Large intestine (tissue), 3 donors: Measurements from ENCODE around the gene TRIP13. TPM values are rescaled to one million over a fixed set of nuclear protein-coding genes. Genes with fewer than 3 reads are reported as not detected.

Source experiments
- DNase-seq, 2 donors: peaks; one replicate each; pipeline versions ENCODE4 v3.0.0 to v3.0.0-alpha.2; 2013
- H3K27ac ChIP-seq: one replicate; pipeline ENCODE4 v1.5.1; 2013; ENCODE audit warnings: low read length
- H3K27me3 ChIP-seq: 2 replicates; pipeline ENCODE4 v1.6.1; 2013; ENCODE audit warnings: low read length; ENCODE audit not compliant: control insufficient read depth, insufficient read depth
- H3K36me3 ChIP-seq: 2 replicates; pipeline ENCODE4 v1.6.1; 2013; ENCODE audit warnings: low read length; ENCODE audit not compliant: control insufficient read depth, insufficient read depth
- H3K4me1 ChIP-seq: one replicate; pipeline ENCODE4 v1.6.1; 2013; ENCODE audit warnings: low read length; ENCODE audit not compliant: control insufficient read depth, insufficient read depth
- H3K4me3 ChIP-seq: one replicate; pipeline ENCODE4 v1.5.1; 2013; ENCODE audit warnings: low read length
- H3K9me3 ChIP-seq: one replicate; pipeline ENCODE4 v1.6.1; 2013; ENCODE audit warnings: mild to moderate bottlenecking, low read depth, low read length, moderate library complexity; ENCODE audit not compliant: control insufficient read depth
- WGBS: methylation state at CpG from one replicate; pipeline ENCODE4 v1.1.5; 2013; ENCODE audit warnings: low lambda C conversion rate; ENCODE audit not compliant: insufficient coverage; 5-methylcytosine and 5-hydroxymethylcytosine counted together
- polyA plus RNA-seq: library from polyadenylated mRNA; unstranded; fragments of 120-200 nt; gene quantifications from one replicate; pipeline ENCODE4 v1.2.1, GENCODE V29; 2013

Gene TRIP13
- polyA plus RNA-seq, 1 donor, result 8.3 TPM

GRCh38 chr5:883475-884181, 9.1 kb upstream of the TRIP13 start:
- DNase-seq, result no peak
- Histone ChIP-seq H3K27me3 (no peaks in the 10 kb centered on the region), H3K36me3 (peaks cover 80% of the 10 kb centered on the region), H3K27ac (no peak overlapping the region), H3K4me1 (no peaks in the 10 kb centered on the region), H3K4me3 (no peak overlapping the region), H3K9me3 (peaks cover 5% of the 10 kb centered on the region)
- no CpG with 5 or more reads among the region's 29 CpGs for WGBS

GRCh38 chr5:884345-885126, 8.1 kb upstream of the TRIP13 start:
- no CpG with 5 or more reads among the region's 16 CpGs for WGBS
- Histone ChIP-seq H3K4me1 (no peaks in the 10 kb centered on the region), H3K27me3 (no peaks in the 10 kb centered on the region), H3K4me3 (no peak overlapping the region), H3K27ac (no peak overlapping the region), H3K36me3 (peaks cover 89% of the 10 kb centered on the region), H3K9me3 (peaks cover 5% of the 10 kb centered on the region)
- DNase-seq, result no peak

GRCh38 chr5:885127-885442, 7.6 kb upstream of the TRIP13 start:
- no peaks in the 10 kb centered on the region for H3K27me3 ChIP-seq
- no peak overlapping the region for H3K4me3 ChIP-seq
- H3K4me1 ChIP-seq, result no peaks in the 10 kb centered on the region
- DNase-seq, result no peak
- peaks cover 5% of the 10 kb centered on the region for H3K9me3 ChIP-seq
- no peak overlapping the region for H3K27ac ChIP-seq
- peaks cover 94% of the 10 kb centered on the region for H3K36me3 ChIP-seq
- WGBS, result no CpG with 5 or more reads among the region's 18 CpGs

GRCh38 chr5:885529-885928, 7.2 kb upstream of the TRIP13 start:
- Histone ChIP-seq H3K27ac (no peak overlapping the region), H3K4me3 (no peak overlapping the region), H3K27me3 (no peaks in the 10 kb centered on the region), H3K4me1 (no peaks in the 10 kb centered on the region), H3K9me3 (peaks cover 5% of the 10 kb centered on the region), H3K36me3 (peaks cover 98% of the 10 kb centered on the region)
- no peak for DNase-seq
- WGBS, result 100% methylated on average over 2 of the region's 13 CpGs

GRCh38 chr5:886036-886435, 6.6 kb upstream of the TRIP13 start:
- H3K4me3 ChIP-seq, result no peak overlapping the region
- DNase-seq, result no peak
- H3K36me3 ChIP-seq, result peaks cover 99% of the 10 kb centered on the region
- H3K9me3 ChIP-seq, result peaks cover 5% of the 10 kb centered on the region
- no CpG with 5 or more reads among the region's 13 CpGs for WGBS
- peaks cover 2% of the 10 kb centered on the region for H3K4me1 ChIP-seq
- H3K27ac ChIP-seq, result no peak overlapping the region
- H3K27me3 ChIP-seq, result no peaks in the 10 kb centered on the region

- no peak for DNase-seq
- Histone ChIP-seq H3K27ac (no peak overlapping the region), H3K9me3 (peaks cover 5% of the 10 kb centered on the region), H3K4me3 (no peak overlapping the region), H3K27me3 (no peaks in the 10 kb centered on the region), H3K4me1 (peaks cover 9% of the 10 kb centered on the region), H3K36me3 (peaks cover 95% of the 10 kb centered on the region)
- WGBS, result no CpG with 5 or more reads among the region's 26 CpGs
Measured at GRCh38 chr5:886716-887325, 5.9 kb upstream of the TRIP13 start.

- peaks cover 11% of the 10 kb centered on the region for H3K4me1 ChIP-seq
- DNase-seq, result no peak
- H3K27ac ChIP-seq, result no peak overlapping the region
- no peaks in the 10 kb centered on the region for H3K27me3 ChIP-seq
- peaks cover 83% of the 10 kb centered on the region for H3K36me3 ChIP-seq
- no peaks in the 10 kb centered on the region for H3K9me3 ChIP-seq
- WGBS, result 100% methylated on average over 1 of the region's 14 CpGs
- no peak overlapping the region for H3K4me3 ChIP-seq
Measured at GRCh38 chr5:887947-888637, 4.6 kb upstream of the TRIP13 start.

- Histone ChIP-seq H3K27me3 (no peaks in the 10 kb centered on the region), H3K4me3 (no peak overlapping the region), H3K27ac (no peak overlapping the region), H3K36me3 (peaks cover 77% of the 10 kb centered on the region), H3K4me1 (peaks cover 16% of the 10 kb centered on the region), H3K9me3 (no peaks in the 10 kb centered on the region)
- DNase-seq, result no peak
- WGBS, result 100% methylated on average over 3 of the region's 11 CpGs
Measured at GRCh38 chr5:888638-889035, 4.0 kb upstream of the TRIP13 start.

- WGBS, result 100% methylated on average over 4 of the region's 15 CpGs
- Histone ChIP-seq H3K27ac (no peak overlapping the region), H3K9me3 (no peaks in the 10 kb centered on the region), H3K36me3 (peaks cover 72% of the 10 kb centered on the region), H3K27me3 (no peaks in the 10 kb centered on the region), H3K4me3 (no peak overlapping the region), H3K4me1 (peaks cover 17% of the 10 kb centered on the region)
- no peak for DNase-seq
Measured at GRCh38 chr5:889075-889710, 3.5 kb upstream of the TRIP13 start.
